GM21447 (cell line): ENCODE measurements around the gene UBE2O.
A peak's percentile ranks its signal among the peaks of the same experiment; 100 is the strongest.
"Not testable (repeated sequence)": the region's sequence is repeated elsewhere in the genome, so short reads cannot be mapped to it uniquely, and the experiment has no call there.

Experiments
- ATAC-seq: cut with Tn5 transposase; IDR thresholded peaks from one replicate; pipeline ENCODE4 v1.9.1; 2021; ENCODE audit not compliant: unreplicated experiment

The UBE2O gene

DNA sequence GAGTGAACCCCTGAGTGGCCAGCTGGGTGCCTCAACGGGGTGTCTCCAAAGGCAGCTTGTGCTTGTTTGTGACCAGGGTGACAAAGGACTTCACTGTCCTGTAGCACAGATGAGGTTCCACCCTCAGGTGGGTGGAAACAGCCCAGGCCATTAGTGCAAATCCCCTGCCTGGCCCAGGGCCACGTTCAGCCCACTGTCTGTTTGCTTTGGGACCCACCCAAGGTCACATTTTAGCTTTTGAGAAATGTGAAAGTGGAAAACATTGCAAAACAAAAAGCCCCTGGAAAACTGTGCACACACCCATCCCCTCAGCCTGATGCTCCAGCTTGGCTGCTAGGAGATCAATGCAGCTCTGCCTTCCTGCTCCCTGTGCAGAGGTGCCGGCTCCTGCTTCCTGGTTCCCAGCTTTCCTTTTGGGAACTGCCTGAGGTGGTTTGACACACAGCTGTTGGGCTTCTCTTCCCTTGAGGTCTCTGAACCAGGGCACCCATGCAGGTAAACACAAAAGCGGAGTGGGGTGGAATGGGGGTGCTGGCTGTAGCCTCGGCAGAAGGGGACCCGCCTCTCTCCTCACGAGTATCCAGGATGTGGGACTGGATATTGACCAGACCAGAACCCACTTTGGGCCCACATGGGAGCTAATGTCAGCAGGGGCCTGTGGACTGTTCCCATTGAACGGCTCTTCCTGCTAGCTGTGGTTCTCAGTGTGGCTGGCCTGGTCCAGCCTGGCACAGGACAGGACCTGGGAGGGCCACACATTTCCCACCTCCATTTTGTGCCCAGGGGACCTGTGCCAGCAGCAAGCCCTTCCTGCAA is 76.4 kb downstream of the UBE2O start:
- ATAC-seq, result no peak

GRCh38 chr17:76371656-76372628 is 81.0 kb downstream of the UBE2O start:
- ATAC-seq, result no peak

GRCh38 chr17:76370261-76370993 is 82.5 kb downstream of the UBE2O start:
- ATAC-seq, result no peak

DNA sequence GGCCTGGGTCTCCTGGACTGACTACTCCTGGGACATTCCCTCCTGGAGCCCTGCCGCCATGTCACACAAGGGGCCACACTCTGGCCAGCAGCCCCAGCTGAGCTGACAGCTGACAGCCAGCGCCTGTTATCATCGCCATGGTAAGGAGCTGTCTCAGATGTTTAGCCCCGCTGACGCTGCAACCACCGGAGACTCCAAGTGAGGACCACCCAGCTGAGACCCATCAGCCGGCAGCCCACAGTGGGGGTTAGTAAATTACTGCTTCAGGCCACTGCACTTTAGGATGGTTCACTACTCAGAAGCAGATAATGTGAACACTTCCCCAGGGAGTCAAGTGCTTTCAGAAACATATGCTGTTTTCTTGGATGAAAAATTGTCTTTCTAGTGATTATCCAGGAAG is 83.1 kb downstream of the UBE2O start:
- no peak for ATAC-seq

DNA sequence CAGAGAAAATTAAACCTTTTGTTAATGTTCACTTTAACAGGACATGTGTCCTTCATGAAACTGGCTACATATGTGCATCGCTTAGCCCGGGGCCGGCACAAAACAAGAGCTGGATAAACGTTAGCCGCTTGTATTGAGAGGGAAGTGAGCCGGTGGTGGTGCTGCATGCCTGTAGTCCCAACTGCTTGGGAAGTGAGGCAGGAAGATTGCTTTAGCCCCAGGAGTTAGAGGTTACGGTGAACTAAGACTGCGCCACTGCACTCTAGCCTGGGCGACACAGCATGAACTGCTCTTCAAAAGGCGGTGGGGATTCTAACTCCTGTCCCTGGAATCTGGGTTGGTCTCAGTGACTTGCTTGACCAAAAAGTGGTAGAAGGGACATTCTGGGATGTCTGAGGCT is 83.6 kb downstream of the UBE2O start:
- ATAC-seq, result no peak

- no peak for ATAC-seq
Measured at GRCh38 chr17:76368545-76368944, 84.4 kb downstream of the UBE2O start.

DNA sequence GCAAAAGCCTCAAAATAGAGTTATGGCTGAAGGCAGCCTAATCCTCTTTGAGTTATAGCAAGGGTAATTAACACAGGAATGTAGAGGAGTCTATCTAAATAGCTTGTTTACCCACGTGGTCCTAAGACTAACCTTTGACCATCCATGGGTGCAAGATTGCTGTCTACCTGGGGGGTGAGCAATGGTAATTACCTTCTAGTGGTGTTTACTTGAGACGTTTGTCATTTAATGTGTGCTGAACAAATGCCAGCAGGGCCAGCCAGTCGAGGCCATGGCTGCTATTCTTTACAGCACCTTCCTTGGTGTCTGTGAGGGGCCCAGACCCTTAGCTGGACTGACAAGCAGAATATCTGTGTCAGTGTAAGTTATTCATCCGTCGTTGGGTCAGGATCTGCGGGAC is 85.3 kb downstream of the UBE2O start:
- ATAC-seq, result no peak

DNA sequence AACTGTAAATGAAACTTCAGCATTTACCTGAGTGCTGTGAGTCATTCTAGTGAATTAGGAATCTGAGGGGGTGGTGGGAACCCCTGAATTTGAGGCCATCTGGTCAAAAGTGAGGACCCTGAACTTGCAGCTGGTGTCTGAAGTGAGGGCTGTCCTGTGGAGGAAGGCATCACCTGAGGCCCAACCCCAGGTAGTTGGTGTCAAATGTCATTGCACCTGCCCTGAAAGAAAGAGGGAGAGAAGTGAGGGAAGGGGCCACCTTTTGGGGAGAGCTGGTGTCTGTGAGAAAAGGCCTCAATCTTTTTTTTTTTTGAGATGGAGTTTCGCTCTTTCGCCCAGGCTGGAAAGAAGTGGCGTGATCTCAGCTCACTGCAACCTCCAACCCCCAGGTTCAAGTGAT is 86.7 kb downstream of the UBE2O start:
- no peak for ATAC-seq

DNA sequence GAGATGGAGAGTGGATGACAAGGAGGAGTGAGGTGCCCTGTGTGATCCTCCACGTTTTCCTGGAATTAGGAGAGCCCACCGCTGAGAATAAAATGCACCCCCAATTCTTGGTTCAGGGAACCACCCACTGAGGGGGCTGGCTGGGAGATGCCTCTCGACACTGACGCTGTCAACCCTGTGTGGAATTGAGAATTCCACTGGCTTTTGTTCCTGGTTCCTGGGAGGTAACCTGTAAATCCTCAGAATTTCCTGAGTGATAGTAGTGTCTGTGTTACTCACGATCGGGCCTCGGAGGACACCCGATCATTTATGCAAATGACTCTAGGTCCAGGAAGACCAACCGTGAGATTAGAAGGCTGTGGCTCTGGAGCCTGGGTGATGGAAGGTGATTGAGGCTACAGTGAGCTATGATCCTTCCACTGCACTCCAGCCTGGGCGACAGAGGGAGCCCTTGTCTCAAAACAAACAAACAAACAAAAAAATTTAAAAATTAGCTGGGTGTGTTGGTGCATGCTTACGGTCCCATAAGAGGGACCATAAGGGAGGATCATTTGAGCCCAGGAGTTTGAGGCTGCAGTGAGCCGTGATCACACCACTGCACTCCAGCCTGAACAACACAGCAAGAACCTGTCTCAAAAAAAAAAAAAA is 87.6 kb downstream of the UBE2O start:
- ATAC-seq, result no peak

GRCh38 chr17:76363107-76363842 is 89.7 kb downstream of the UBE2O start:
- no peak for ATAC-seq

- no peak for ATAC-seq
Measured at GRCh38 chr17:76360461-76360860, 92.5 kb downstream of the UBE2O start.

- ATAC-seq, result not testable (repeated sequence)
Measured at GRCh38 chr17:76359776-76360175, 93.2 kb downstream of the UBE2O start.

- no peak for ATAC-seq
Measured at GRCh38 chr17:76359375-76359774, 93.6 kb downstream of the UBE2O start.

- no peak for ATAC-seq
Measured at GRCh38 chr17:76357597-76358158, 95.3 kb downstream of the UBE2O start.

GRCh38 chr17:76356803-76357456 is 96.0 kb downstream of the UBE2O start:
- no peak for ATAC-seq

DNA sequence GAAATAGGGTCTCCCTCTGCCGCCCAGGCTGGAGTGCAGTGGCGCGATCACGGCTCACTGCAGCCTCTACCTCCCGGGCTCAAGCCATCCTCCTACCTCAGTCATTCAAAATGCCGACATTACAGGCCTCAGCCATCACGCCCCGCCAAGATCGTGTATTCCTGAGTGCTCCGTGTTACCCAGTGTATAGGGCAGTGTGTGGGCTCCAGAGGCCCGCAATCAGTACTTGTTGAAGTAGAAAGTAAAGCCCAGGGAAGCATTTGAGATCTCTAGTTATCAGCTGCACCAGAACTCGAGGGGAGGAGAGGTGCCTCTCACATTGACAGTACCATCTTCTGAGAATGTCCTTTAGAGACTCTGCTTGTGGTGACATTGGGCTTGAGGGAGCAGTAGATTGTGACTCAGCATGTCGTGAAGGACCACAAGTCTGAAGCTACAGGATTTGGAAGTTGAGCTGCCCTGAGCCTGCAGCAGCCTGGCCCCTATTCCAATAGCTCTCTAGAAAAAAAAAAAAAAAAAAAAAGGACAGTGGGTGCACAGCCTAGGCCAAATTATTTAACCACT is 98.1 kb downstream of the UBE2O start:
- ATAC-seq, result no peak

- no peak for ATAC-seq
Measured at GRCh38 chr17:76354317-76354729, 98.6 kb downstream of the UBE2O start.

DNA sequence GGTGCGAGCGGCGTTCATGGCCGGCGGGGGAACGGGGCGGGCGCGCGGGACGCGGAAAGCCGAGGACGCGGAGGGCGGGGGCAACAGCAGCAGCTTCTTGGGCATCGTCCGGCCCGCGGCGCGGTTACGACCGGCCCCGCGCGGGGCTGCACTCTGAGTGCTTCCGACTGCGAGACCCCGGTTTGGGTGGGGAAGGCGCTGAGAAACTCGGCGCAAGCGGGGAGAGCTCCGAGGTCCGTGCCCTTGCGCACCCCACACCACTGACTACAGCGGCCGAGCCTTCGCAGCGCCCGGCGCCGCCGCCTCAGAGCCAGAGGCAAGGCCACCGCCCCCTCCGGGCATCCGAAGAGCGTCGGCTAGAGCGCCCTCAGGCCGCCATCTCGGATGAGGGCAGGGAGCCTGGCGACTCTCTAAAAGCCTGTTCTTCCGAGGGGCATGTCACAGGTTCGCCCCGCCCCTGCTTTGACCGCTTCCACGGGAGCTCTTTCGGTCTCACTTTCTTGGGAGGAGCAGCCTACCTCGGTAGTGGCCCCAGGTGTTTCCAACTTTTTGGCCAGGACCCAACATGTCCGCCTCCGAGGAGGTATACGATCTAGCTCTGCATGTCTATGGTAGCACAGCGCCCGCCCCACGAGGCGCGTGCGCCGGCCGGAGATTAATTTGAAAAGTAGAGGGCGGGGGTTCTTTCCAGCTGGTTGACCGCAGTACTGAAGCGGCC is 99.2 kb downstream of the UBE2O start, which contains the start of gene PRPSAP1:
TSS of gene PRPSAP1 (minus strand) at position 318 of the 718 bp plus-strand sequence. CDS start at position 105, 213 bp downstream.
- ATAC-seq, result peak; percentile 79
